RWPE1 (cell line): ENCODE measurements around the gene BCDIN3D.

ENCODE experiments used
- CTCF ChIA-PET: fragments of 350-600 bp; sonication (Branson Sonifier 250); formaldehyde crosslinking; extraction: SDS; loops from one replicate; lab custom pipeline; 2021; lab: Yijun Ruan, JAX
- POLR2A ChIA-PET: fragments of 400-600 bp; formaldehyde crosslinking; extraction: SDS; loops from one replicate; lab custom pipeline; 2020; ENCODE audit warnings: antibody characterized with exemption; ENCODE audit not compliant: low non-redundant PET; lab: Yijun Ruan, JAX
- DNase-seq: peaks from one replicate; pipeline ENCODE4 v3.0.0; 2012; ENCODE audit warnings: low spot score
- H3K27ac ChIP-seq: fragments of 450-650 bp; 2 replicates; pipeline ENCODE4 v1.5.1; 2017
- TF ChIP-seq, protein P1 (sequence below): fragments of 450-650 bp; conservative IDR thresholded peaks from 2 replicates; pipeline ENCODE4 v1.5.1; 2017; ENCODE audit warnings: low read depth, mild to moderate bottlenecking

Gene BCDIN3D

DNA sequence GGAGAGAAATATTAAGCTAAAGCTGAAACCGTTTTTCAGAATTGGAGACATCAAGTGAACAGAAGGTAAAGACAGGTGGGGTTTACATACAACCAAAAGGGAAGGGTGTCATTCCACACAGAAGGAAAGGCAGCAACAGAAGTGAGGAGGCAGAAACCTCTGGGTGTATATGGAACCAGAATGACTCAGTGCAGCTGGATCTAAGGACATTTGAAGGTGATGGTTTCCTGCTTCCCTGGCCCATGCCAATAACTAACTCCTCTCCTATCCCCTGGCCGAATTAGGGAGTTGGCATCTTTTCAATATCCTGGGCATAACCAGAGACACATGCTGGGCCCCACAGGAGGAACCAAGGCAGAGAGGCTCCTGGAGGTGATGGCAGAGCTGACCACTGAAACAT is 23.1 kb downstream of the BCDIN3D start:
- peak overlapping the region; percentile 44 for H3K27ac ChIP-seq
- TF ChIP-seq, protein P1, sequence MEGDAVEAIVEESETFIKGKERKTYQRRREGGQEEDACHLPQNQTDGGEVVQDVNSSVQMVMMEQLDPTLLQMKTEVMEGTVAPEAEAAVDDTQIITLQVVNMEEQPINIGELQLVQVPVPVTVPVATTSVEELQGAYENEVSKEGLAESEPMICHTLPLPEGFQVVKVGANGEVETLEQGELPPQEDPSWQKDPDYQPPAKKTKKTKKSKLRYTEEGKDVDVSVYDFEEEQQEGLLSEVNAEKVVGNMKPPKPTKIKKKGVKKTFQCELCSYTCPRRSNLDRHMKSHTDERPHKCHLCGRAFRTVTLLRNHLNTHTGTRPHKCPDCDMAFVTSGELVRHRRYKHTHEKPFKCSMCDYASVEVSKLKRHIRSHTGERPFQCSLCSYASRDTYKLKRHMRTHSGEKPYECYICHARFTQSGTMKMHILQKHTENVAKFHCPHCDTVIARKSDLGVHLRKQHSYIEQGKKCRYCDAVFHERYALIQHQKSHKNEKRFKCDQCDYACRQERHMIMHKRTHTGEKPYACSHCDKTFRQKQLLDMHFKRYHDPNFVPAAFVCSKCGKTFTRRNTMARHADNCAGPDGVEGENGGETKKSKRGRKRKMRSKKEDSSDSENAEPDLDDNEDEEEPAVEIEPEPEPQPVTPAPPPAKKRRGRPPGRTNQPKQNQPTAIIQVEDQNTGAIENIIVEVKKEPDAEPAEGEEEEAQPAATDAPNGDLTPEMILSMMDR = no peak
- POLR2A ChIA-PET = no interaction called here
- CTCF ChIA-PET = interaction anchor here (0.6 kb wide), 1 partner anchor 209 kb away, joined by 9 read pairs; no protein-coding TSS in a partner anchor
- no peak for DNase-seq

DNA sequence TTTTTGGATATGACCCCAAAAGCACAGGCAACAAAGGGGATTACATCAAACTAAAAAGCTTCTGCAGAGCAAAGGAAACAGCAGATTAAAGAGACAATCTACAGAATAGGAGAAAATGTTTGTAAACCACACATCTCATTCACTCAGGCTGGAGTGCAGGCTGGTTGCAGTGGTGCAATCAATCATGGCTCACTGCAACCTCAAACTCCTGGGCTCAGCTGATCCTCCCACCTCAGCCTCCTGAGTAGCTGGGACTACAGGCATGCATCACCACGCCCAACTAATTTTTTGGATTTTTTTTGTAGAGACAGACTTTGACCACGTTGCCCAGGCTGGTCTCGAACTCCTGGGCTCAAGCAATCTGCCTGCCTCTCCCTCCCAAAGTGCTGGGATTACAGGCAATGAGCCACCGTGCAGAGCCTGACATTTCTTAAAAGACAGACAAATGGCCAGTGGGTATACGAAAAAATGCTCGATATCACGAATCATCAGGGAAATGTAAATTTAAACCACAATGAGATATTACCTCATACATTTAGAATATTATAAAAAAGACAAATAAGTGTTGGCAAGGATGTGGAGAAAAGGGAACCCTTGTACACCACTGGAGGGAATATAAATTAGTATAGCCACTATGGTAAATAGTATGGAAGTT is 24.5 kb downstream of the BCDIN3D start:
- CTCF ChIA-PET = interaction anchor here (0.6 kb wide), 1 partner anchor 29 kb away, joined by 6 read pairs; no protein-coding TSS in a partner anchor
- POLR2A ChIA-PET = no interaction called here
- TF ChIP-seq, protein P1 = no peak
- peak overlapping the region; percentile 42 for H3K27ac ChIP-seq
- no peak for DNase-seq

DNA sequence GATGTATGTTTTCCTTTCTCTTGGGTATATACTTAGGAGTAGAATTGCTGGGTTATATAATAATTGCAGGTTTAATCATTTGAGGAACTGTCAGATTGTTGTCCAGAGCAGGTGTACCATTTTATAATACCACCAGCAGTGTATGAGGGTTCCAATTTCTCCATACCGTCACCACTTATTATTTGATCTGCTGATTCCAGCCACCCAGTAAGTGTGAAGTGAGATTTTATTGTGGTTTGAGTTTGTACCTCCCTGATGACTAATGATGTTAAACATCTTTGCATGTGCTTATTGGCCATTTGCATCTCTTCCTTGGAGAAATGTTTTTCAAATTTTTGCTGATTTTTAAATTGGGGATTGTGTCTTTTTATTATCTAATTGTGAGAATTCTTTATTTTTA is 29.8 kb downstream of the BCDIN3D start:
- CTCF ChIA-PET = interaction anchor here (1.0 kb wide), 1 partner anchor 35 kb away, joined by 5 read pairs; no protein-coding TSS in a partner anchor
- H3K27ac ChIP-seq = no peak overlapping the region
- TF ChIP-seq, protein P1 = no peak
- DNase-seq = no peak
- POLR2A ChIA-PET = no interaction called here

- TF ChIP-seq, protein P1 = no peak
- no peak for DNase-seq
- POLR2A ChIA-PET = no interaction called here
- no peak overlapping the region for H3K27ac ChIP-seq
- CTCF ChIA-PET = interaction anchor here (0.7 to 1.0 kb wide), 2 partner anchors 34 to 503 kb away, joined by 3 to 5 read pairs; no protein-coding TSS in a partner anchor
Observed at GRCh38 chr12:49811961-49812401, 30.9 kb downstream of the BCDIN3D start.

GRCh38 chr12:49811136-49811535 is 31.8 kb downstream of the BCDIN3D start:
- peak overlapping the region; percentile 8; the same call in 1 of the 2 replicates for H3K27ac ChIP-seq
- POLR2A ChIA-PET = no interaction called here
- CTCF ChIA-PET = interaction anchor here (0.5 kb wide), 1 partner anchor 9 kb away, joined by 3 read pairs; no protein-coding TSS in a partner anchor
- TF ChIP-seq, protein P1 = no peak
- no peak for DNase-seq

- H3K27ac ChIP-seq = peak overlapping the region; percentile 16; the same call in 1 of the 2 replicates
- ChIA-PET POLR2A (no interaction called here), CTCF (no interaction called here)
- DNase-seq = no peak
- TF ChIP-seq, protein P1 = no peak
Observed at GRCh38 chr12:49809906-49810389, 33.0 kb downstream of the BCDIN3D start.
